HG03521 (cell line): ENCODE data around the gene NECTIN1.

Experiments used
- ATAC-seq: cut with Tn5 transposase; IDR thresholded peaks from one replicate; pipeline ENCODE4 v1.9.1; 2021; ENCODE audit warnings: mild to moderate bottlenecking, moderate library complexity; ENCODE audit not compliant: unreplicated experiment

NECTIN1 gene

DNA sequence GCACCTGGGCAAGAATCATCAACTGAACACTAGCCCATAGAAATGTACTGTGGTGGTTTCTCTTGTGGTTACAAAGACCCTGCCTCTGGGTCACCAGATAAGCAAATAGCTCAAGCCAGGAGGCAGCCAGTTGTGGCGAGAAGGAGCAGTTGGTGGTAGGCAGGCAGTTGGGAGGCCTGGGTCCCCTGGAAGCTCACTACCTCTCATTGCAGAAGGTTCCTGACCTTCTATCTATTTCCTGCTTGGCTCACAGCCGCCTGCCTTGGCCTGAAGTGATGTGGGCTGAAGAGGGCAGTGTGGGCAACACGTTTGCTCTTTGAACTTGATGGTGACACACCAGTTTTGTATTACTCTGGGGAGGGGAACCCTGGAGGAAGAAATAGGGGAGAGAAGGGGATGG lies 34.7 kb downstream of the NECTIN1 start:
- ATAC-seq = no peak

DNA sequence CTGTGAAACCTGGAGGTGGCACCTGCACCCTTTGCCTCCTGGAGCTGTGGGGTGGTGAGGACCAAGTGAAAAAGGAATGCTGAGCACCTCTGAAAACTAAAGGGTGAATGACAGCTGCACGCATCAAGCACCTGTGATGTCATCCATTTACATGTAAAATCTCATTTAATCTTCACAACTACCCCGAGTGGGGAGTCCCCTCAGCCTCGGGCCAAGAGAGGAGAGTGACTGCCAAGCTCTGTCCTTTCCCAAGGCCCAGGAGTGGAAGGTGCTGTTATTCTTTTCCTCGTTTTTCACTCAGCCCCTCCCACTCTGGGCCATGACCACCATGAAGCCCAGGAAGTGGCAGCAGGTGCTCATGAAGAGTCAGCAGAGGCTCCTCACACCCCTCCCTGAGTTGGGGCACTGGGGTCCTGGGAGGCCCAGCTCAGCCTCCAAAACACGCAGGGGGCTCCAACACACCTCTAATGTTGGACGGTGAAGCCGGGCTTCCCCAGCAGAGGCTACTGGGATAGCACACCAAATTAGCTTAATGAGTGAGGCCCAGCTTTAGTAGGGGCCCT lies 35.7 kb downstream of the NECTIN1 start:
- no peak for ATAC-seq

DNA sequence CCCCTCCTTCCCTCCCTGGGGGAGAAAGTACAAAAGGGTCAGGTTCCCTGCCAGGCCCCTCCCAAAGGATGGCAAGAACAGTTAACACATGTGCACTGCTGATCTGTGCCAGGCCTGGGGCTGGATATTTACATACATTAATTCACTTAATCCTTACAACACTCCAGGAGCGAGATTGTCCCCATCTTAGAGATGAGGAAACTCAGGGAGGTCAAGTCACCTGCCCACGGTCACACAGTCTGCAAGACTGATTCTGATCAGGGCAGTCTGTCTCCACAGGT lies 36.5 kb downstream of the NECTIN1 start:
- ATAC-seq = no peak

DNA sequence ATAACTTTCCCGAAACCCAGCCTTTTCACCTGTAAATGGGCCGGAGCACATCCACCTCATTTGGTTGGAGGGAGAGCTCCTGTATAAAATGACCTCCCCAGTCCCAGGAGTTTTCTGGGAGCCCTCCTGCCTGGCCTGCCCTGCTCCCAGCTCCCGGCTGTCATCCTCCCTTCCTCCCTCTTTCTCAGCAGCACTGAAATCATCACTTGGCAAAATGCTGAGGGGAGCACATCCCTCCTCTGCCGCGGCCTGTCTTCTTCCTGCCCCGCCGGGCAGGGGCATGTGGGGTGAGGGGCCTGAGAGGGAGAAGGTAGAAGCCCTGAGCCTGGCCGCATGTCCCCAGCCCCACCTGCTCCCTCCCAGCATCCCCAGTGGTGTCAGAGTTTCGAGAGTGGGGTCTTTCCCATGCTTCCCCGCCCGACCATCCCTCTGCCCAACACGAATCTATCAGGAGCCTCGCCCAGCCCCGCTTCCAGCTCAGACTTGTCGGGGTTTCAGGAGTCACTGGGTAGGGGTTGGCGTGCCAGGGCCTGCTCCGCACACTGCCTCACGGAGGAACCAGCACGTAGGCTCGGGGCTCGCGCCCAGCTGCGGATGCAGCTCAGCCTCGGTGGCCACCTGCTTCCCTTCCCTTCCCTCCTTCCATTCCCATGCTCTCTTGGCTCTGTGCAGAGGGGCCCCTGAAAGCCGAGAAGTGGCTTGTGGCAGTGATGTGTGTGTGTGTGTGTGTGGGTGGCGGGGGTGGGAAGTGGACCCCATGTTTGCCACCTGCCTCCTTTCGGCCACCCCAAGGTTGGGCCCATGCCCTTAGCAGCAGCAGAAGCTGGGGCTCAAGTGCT lies 37.1 kb downstream of the NECTIN1 start:
- ATAC-seq = no peak

DNA sequence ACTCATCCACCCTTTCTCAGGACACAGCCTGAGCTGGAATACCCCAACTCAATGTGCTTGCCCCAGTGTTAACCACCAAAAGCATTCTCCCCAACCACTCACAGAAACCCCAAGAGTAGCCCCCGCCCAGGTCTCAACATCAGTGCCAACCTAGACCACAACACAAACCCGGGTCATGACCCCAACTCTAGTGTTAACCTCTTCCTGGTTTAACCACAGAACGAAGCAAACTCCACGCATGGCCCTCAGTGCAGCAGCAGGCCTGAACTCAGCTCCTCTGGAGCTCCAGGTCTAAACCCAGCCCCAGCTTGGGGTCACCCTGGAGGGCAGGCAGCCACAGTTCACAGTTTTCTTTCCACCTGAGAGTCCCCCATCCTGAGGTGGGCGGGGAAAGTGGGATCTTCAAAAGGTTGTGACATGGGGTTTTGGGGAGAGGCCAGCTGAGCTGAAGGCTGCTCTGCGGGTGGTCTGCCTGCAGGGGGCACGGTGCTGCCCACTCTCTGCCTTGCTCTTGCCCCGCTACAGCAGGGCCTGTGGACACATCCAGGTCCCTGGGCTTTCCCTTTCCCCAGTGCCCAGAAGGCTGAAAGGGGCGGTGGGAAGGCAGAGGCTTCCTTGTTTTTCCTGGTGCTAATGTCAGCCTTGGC lies 37.9 kb downstream of the NECTIN1 start:
- no peak for ATAC-seq

DNA sequence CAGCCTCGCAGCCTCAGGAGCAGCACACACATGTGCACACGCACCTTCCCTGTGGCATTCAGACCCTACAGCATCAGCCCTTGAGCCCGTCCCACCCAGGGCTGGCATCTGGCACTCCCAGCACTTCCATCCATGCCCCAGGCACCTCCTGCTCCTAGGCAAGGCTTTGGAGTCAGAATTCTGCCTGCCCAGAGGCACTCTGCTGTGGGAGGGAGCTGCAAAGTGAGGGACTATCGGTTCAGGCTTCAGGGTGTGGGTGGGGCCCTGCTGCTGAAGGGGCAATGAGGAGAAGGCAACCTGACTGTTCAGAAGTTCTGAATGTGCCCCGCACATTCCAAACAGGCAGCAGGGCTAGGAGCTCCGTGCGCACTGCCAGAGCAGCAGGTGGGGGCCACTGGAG lies 39.7 kb downstream of the NECTIN1 start:
- no peak for ATAC-seq

DNA sequence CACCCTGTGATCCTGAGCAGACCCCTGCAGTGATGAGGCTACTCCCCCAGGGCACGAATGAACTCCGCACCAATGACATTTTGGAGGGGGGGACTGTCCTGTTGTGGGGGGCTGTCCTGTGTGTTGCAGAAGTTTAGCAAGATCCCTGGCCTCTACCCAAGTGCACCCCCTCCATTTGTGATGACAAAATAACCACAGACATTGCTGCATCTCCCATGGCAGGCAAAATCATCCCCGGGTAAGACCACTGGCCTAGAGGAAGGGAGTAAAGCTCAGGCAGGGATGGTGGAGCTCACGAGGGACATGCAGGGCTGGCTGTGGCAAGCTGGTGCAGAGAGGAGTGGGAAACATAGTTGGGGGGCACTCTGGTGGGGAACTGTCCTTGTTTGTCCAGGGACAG lies 40.6 kb downstream of the NECTIN1 start:
- ATAC-seq = no peak

DNA sequence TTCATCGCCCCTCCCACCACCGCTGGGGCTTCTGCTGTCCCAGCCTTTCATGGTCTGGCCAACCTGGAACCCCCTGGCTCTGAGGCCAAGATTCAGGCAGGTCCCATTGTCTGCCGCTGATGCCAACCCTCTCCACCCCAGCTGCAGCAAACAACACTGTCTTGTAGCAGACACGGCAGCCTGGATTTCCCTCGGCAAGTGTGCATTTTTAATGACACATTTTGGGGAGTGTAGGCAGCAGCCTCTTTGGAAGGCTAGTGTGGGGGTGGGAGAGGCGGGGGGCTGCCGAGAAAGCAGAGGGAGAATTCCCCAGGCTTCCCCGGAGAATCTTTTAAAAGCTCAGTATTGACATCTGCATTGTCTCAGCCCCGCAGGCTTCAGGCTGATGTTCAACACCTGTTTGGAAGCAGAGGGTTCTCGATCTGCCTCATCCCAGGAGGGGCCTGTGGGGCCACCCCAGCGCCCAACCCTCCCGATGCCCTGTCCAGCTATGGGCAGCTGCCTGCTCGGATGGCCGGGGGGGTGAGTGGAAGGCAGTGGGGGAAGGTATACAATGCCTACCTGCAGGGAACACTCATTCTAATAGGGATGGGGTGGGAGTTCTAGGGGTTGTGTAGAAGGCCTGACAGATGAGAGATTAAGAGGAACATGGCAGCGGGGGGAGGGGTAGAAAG lies 41.5 kb downstream of the NECTIN1 start:
- no peak for ATAC-seq

DNA sequence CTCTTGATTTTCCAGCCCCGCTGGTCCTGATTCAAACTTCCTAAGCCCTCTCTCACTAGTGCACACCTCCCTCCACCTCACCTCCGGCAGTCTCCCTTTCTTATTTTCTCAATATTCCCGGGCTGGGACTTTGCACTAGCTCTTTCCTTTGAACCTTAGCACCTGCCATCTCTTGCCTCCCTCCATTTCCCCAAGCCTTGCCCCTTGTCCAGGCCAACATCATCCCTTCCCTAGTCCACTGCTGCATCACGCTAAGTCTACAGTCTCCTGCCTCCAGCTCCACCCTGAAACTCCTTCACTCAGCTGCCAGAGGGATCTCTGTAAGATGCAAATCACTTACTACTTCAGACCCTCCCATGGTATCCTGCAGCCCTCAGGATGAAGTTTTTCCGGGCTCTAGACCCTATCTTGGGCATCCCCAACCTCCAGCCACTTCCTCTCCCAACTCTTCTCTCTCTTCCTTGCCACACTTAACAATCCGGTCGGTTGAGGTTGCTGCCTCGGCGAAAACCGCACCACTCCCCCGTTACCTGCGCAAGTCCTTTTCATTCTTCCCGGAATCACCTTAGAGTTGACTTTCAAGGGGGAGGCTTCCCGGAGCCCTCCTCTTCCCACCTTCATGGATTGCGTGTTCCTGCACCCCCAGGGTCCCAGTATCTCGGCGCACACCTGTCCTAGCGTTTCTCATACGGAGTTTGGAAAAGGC lies 42.7 kb downstream of the NECTIN1 start:
- no peak for ATAC-seq

DNA sequence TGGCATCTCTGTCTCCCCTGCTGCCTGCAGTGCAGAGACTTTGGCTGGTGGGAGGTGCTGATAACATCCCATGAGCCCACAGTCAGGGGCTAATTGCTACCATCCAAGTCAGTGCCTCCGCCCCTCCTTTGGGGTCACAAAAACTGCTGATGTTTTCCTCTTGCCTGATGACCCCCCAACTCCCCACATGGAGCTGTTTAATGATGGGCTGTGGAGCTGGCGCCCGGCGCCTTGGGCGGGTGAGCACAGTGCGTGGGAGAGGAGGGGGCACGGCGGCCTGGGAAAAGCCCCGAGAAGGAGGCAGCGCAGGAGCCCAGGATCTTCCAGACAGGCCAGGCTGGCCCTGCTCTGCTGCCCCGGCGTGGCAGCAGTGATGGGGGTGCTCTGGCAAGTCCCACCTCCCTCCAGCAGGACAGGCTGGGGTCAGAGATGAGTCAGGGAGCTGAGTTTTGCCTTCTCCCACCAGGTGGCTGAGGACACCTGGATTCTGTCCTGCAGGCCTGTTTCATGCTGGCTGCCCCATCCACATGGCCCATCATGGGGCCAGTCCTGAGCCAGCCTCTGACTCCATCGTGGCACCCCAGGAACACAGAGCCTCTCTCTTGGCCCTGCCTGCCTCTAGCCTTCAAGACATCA lies 43.8 kb downstream of the NECTIN1 start:
- no peak for ATAC-seq

DNA sequence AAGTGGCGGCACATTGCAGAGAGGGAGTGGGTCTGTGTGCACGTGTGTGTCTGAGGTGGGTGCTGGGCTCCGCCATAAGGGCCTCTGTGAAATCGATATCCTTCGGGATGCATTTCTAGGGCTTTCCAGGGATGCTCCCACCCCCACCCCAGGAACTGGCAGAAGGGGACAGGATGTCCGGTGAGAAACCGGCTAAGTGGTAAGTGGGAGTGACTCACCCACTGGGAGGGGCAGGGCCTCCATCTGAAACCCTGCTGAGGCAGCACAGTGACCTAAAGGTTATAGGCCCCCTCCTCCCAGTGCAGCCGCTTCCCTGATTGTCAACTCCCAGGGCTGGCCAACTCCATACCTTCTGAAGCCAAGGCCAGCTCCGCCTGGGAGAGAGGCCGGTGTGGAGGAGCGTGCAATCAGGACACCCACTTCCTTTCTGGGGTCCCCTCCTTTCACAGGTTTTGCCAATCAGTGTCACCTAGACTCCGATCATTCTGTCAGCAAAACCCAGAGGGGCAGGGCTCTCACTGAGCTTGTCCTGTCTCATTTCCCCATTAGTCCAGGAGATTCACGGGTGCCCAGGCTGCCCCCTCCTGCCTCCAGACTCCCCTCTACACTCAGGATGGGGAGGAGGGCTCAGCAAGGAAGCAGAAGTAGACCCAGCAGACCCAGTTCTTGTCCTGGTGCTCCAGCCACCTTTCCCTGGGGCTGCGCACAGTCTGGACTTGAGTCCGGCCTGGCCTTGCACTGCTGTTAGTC lies 44.5 kb downstream of the NECTIN1 start:
- ATAC-seq = no peak

DNA sequence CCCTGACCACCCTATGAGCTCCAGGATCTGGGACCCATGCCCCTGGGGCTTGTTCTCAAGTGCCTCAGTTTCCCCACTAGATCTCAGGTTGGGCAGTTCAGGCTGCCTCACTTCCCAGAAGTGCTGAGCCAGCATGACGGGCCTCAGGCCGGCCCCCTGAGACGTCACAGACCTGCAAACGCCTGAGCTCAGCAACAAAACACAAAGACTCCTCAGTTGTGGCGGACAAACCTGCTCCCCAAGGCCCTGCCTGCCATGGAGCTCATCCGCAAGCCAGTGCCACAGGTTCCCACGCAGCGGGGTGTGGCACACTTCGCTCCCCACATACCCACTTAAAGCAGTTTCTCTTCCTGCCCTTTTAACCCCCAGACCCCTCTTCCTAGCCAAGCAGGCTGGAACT lies 45.2 kb downstream of the NECTIN1 start:
- no peak for ATAC-seq

DNA sequence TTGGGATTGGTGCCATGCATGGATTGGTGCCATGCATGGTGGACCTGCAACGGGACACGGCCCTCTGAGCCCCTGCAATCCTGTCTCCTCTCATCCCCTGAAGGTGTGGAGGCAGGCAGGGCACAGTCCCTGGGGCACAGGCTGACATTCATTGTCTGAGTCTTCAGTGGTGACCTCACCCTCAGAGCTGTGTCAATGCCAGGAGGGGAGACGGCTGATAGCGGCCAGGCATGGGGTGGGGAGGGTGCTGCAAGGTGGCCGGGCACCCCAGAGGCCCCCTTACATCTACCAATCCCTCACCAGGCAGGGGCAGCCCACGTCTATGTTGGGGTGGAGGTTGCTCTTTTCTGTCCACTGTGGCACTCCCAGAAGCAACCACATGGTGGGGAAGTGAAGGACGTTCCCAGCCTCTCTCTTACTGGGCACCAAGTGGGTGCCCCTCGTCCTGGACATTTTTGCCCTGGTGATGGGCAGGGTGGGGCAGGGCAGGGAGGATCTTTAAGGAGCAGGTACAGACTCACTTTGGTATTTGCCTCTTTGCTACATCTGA lies 47.6 kb downstream of the NECTIN1 start:
- ATAC-seq = no peak

DNA sequence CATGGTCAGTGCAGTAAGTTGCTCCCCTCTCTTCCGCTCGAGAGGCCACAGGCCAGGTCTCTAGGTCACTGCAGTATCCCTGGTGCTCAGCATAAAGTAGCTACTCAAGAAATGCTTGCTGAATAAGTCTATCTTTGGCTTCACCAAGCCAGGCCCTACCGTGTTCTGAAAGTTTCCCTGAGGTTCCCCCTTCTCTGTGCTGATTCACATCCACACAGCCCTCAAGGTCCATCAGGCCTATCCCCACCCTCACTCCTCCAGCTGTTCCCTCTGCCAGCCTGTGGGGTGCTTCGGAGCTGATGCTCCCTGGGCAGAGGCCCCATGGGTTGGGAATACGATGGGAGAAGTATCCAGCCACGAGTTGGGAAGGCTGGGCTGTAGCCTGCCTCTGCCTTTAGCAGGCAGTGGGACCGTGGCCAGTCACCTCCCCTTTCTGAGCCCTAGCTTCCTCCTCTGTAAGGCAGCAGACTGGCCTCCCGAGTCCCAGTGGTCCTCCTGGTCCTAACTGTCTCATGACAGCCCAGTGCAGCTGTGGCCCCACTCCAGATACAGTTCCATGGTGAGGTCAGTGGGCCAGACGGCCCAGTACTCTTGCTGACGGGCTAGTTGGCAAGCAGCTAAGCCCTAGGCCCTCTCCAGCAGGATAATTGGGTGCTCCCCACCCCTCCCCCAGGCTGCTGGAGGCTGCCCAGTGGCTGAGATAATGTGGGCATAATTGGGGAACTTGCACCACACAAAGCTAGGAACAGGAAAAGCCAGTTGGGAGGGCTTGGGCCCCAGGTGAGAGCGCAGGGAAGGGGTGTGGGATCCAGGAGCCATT lies 48.2 kb downstream of the NECTIN1 start:
- ATAC-seq = no peak

DNA sequence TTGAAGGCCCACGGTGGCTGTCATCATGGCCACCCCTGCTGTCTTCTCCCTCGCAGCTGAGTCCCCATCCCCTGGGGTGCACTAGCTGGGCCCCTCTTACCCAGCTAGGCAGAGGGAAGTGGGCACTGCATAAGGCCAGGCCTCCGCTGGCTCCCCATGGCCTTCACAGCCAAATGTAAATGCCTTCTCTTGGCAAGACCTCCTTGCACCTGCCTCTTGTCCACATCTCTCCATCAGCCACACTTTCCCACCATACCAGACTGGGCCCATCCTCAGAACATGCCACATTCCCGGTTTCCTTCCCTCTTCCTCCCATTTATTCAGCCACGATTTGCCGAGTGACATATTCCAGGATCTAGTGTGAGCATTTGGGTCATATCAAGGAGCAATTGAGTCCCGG lies 49.7 kb downstream of the NECTIN1 start:
- ATAC-seq = no peak

DNA sequence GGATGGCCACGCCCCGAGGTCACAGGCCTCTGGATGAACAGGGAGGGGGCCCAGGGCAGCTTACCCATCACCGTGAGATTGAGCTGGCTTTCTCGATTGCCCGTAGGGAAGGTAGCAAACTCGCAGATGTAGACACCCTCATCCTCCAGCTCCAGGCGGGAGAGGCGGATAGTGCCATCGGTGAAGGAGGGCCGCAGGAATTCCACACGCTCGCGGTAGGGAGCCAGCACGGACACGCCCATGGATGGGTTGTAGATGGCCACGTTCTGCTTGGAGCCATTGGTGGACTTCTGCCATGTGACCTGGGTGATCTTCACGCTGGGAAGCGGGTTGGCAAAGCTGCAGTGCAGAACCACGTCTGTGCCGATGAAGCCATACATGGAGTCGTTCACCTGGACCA lies 50.6 kb downstream of the NECTIN1 start:
- no peak for ATAC-seq

DNA sequence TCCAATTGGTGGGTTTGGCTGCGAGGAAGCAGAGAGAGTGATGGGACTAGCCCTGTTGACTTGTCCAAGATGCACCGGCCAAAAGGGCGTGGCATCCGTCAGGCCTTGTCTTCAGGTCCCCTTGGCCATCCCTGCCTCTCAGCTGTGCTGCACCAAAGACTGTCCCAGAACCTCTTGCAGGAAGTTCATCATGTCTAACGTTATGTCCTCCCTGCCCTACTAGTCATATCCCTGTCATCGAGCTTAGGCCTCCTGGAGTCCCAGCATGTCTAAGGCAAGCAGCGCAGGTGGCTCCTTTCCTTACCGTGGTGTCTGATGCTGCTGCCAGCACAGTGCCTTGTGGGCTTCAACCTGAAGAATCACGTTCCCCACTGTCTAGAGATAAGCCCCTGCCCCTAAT lies 51.2 kb downstream of the NECTIN1 start:
- no peak for ATAC-seq

DNA sequence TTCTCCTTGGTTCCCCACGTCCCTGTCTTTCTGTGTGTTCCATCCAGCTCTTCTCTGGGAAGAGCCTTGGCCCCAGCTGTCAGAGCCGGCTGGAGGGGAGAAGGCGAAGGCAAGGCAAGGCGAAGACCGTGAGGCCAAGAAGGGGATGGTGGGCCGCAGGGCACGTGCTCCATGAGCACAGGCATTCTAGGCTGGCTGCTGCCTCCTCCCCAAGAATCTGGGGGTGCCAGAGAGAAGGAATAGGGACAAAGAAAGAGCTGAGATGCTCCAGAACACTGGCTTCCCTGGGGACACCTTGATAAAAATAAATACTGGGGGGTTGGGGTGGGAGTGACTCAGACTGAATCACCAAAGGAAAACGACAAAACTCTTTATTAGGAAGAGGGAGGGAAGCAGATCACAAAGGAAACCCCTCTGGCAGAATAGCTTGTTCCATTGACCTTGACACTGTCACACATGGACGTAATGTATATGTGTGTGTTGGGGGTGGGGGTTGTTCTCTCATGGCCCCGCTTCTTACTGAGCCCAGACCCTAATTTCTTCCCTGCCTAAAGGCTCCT lies 52.5 kb downstream of the NECTIN1 start:
- ATAC-seq = no peak
